GM18909 (cell line): ENCODE results near the gene CDC14B.
"Not testable (repeated sequence)": the region's sequence is repeated elsewhere in the genome, so short reads cannot be mapped to it uniquely, and the experiment has no call there.

Experiments
- ATAC-seq: cut with Tn5 transposase; IDR thresholded peaks from one replicate; pipeline ENCODE4 v1.9.1; 2021; ENCODE audit warnings: mild to moderate bottlenecking; ENCODE audit not compliant: unreplicated experiment, poor library complexity

Gene CDC14B

GRCh38 chr9:96599298-96599697, 20.3 kb downstream of the CDC14B start:
- no peak for ATAC-seq

GRCh38 chr9:96596601-96597111, 23.0 kb downstream of the CDC14B start:
- no peak for ATAC-seq

DNA sequence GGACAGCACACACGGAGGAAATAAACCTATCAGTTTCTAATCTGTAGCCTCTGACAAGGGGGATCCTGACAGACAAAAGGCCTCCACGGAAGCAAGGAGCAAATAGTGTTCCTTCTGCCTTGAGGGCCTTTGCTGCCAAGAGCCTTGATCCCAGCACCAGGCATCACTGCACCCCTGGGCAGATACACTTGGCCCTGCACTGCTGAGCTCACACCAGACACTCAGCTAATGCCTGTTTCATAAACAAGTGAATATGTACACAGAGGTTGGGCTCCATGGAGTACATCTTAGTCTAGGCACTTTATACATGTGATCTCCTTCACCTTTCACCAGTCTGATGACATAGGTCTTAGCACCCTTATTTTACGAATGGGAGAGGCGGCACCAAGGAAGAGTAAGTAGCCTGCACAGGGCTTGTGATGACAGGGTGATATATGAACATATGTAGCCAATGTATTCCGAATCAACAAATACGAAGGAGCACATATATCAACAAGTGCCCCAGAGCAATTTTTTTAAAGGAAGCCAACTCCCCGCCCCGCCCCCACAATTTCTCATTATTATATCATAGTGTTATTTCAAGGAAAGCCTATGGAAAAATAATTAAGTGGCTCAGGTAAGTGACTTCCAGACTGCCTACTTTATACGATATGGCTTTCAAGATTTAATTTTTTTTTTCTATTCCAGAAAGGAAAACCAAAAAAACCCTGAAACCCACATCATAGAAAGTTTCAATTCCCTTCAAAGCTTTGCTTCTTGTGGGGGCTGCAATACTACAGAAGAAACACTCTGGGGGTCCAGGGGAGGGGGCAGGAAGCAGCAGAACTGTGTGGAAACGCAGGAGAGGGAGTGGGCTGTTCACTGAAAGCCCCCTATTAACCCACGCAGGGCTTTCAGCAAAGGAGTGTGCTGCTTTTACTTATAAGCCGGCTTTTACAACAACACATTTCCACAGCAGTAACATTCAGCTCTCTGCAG, 32.0 kb downstream of the CDC14B start:
- ATAC-seq: no peak

- no peak for ATAC-seq
Measured at GRCh38 chr9:96585426-96585825, 34.2 kb downstream of the CDC14B start.

DNA sequence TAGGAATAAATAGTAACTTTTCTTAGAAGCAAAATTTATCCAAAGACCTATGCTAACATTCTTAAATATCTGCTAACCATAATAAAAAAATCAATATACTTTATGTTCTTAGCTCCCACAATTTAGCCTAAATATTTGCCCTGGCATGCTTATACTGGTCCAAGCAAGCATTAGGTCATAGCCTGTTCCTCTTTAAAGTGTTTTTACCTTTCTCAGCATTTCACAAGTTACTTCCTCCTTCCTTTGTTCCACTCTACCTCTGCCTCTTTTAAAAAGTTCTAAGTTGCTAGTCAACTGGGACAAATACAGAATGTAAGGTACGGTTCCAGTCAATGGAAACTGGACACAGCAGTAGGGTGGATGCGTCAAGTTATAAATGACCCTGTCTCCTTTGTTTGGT, 37.4 kb downstream of the CDC14B start:
- not testable (repeated sequence) for ATAC-seq

DNA sequence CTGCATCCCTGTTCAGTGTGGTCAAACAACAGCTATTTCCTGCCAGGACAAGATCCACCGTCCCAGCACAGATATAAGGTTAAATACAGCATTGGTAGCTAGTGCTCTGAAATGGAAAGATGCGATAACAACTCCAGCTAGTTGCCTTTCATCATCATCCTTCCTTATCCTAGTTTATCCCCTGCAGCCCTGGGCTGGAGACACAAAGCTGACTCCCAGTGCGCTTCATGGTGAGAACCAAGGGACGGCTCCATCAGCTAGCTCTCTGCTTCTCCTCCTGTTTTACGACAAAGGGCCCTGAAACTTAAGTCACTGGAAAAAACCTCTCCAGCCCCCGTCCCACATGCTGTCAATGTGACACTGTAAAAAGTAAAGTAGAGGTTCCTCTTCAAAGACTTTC, 37.9 kb downstream of the CDC14B start:
- ATAC-seq: no peak

GRCh38 chr9:96581301-96581700, 38.3 kb downstream of the CDC14B start:
- ATAC-seq: no peak

- ATAC-seq: no peak
Measured at GRCh38 chr9:96574931-96575351, 44.7 kb downstream of the CDC14B start.

DNA sequence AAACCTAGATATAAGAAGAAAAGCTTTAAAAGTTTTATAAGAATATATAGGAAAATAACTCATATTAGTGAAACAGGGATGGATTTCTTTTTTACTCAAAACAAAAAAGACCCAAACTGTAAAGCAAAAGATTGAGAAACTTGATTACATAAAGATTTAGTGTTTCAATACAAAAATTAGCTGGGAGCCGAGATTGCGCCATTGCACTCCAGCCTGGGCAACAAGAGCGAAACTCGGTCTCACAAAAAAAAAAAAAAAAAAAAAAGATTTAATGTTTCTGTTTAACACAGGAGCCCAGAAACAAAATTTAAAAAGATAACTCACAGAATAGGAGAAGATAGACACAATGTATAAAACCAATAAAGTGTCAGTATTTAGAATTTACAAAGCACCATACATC, 45.2 kb downstream of the CDC14B start:
- ATAC-seq: no peak

- peak; percentile 39 for ATAC-seq
Measured at GRCh38 chr9:96567203-96567700, 52.4 kb downstream of the CDC14B start.

DNA sequence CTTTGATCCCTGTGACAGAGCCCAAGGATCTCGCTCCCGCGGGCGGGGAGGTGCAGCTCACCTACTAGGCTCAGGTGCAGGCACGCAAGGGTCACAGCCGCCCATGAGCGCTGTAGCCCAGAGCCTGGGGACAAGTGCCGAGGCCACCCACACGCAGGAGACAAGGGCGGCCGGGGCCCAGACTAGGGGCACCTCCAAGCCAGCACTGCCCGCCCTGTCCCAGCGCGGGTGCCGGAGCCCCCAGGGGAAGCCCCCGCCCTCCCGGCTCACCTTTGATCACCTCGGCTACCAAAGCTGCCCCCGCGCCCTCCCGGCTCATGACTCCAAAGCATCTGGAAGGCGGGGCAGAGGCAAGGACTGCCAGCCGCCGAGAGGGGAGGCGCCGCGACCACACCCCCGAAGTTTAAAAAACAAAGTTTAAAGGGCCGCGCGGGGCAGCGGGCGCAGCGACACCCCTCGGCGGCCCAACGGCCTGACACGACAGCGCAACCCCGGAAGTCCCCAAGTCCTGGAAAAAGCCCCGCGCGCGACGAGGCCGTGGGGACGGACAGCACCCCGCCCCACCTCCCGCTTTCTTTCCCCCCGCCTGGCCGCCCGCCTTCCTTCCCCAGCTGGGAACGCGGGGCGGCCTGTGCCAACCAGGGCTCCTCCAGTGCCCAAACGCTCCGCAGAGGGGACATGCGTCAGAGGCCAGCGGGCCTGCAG, 53.0 kb downstream of the CDC14B start:
- ATAC-seq: peak; percentile 84

DNA sequence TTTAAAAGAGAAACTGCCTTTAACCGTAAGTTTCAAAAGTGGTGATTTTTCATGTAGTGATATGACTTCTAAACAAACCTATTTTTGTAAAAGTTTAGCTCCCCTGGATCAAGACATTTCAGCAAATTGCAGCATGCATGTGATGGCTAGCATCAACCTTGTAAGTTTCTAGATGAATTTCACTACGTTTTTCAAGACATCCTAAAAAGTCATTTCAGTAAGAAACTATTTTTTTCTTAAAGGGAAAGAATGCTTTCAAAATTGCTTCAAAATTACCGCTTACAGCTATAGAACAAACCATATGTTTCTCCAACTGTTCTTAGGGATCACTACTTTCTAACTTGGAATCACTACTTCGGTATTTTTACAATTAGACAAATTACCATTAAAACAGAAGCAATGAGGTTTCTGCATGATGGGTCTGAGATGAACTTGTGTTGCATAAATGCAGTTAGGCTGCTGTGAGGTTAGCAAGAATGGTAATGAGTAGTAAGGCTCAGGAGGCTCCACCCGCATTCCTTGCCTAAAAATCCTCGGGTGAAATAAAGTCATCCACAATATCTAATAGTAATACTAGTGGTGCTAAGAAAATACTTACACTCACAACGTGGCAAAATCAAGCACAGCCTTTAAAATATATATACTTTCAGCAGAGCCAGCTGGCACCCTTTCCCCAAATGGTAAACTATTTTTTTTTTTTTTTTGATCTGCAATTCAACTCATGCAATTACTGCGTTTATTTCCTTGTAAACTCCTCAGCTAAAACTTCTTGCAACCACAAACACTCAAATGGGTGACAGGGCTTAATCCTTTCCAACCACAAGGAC, 53.8 kb downstream of the CDC14B start:
- no peak for ATAC-seq

- ATAC-seq: no peak
Measured at GRCh38 chr9:96564217-96564616, 55.4 kb downstream of the CDC14B start.

DNA sequence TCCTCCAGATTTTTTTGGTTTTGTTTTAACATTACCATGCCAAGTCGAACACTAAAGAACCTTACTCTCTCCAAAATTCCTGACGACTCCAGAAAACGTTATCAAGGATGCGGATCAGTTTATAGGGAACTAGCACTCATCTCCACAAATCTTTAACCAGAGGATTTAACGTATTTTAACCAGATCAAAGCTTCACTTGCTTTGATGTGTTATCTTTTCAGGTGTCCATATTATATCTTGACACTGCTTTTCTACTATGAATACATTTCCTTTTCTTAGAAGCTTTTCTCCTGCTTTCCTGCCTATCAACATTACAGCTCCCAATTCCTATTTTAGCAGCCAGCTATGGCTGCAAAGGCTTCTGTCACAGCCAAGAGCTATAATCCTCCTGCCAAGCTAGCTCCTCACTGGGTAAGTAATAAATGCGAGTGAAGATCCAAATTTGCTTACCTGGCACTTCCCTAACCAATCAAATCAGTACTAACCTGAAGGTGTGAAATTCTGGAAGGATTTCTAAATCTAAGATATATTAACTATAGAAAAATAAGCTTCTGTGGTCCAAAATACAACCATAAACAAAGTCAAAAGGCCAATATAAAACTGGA, 60.2 kb downstream of the CDC14B start:
- no peak for ATAC-seq

DNA sequence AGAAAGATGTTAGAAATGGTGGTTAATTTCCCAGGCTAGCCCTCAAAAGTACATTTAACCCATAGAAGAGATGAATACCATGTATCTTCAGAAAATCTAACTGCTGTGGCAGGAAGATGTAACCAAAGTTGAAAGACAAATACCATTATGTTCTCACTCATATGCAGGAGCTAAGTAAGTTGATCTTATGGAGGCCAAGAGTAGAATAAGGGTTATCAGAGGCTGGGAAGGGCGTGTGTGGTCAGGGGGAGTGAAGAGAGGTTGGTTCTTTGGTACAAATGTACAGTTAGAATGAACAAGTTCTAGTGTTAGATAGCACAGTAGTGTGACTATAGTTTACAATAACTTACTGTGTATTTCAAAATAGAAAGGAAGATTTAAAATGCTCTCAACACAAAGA, 61.7 kb downstream of the CDC14B start:
- no peak for ATAC-seq

- no peak for ATAC-seq
Measured at GRCh38 chr9:96556701-96557461, 62.8 kb downstream of the CDC14B start.

GRCh38 chr9:96555567-96556386, 63.9 kb downstream of the CDC14B start:
- no peak for ATAC-seq
